ENCODE data around the gene SELPLG.

The SELPLG gene

DNA sequence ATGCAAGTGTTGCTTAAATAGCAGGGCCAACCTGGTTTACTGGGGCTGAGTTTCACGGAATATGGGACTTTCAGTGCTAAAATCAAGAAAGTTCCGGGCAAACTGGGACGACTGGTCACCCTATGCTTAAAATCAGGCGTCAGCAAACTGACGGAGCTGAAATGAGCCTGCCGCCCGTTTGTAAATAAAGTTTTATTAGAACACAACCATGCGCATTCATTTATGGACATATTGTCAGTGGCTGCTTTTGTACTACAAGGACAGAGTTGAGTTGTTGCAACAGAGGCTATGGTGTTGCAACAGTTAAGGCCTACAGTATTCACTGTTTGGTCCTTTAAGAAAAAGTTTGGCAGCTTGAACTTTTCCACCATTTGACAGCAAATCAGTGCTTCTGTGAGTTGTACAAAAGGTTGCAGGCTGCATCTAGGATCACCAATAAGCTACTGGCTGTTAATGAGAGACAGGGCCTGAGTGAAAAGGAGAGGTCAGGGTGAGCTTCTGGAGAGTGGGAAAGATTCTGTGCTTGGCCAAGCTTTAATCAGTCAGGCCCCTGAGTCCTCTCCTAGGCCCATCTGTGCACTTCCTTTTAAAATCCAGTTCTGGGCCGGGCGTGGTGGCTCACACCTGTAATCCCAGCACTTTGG lies 13.3 kb downstream of the SELPLG start:
- TF ChIP-seq GATA2 (IDR thresholded peaks at IDR 0.05; ENCODE audit: low read depth, low read length) (no peak), GATA3 (IDR thresholded peaks at IDR 0.05; ENCODE audit: low read depth, low read length) (no peak)

DNA sequence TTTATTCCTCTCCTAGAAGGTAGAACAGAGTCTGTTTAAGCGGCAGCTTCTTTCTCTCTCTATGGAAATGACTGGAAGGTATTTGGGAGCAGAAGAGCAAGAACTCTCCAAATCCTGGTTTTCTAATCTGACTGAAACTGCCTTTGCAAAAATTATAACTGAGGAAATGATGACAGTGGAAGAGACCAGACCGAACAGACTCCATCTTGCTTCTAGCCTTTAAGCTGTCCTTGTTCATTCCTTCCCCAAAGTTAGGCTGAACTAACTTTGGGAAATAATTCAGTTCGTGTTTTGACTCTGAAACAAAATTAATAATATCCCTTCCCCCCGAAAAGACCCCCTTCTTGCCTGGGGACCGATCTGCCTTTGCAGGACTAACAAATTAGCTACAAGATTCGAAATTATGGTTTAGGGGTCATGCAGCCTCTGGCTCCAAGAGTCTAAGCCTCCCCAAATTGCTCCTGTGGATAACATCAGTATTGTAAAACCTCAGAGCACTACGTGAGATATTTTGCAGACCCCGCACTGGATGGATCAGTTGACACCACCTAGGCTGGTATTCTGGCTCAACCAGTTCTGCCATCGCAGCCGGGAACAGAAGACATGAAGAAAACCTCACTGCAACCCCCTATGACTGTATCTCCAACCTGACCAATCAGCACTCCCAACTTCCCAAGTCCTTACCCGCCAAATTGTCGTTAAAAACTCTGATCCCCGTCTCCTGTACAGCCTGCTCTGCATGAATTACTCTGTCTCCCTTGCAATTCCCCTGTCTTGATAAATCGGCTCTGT lies 14.1 kb downstream of the SELPLG start:
- TF ChIP-seq GATA2 (IDR thresholded peaks at IDR 0.05; ENCODE audit: low read depth, low read length) (no peak), GATA3 (IDR thresholded peaks at IDR 0.05; ENCODE audit: low read depth, low read length) (no peak)

DNA sequence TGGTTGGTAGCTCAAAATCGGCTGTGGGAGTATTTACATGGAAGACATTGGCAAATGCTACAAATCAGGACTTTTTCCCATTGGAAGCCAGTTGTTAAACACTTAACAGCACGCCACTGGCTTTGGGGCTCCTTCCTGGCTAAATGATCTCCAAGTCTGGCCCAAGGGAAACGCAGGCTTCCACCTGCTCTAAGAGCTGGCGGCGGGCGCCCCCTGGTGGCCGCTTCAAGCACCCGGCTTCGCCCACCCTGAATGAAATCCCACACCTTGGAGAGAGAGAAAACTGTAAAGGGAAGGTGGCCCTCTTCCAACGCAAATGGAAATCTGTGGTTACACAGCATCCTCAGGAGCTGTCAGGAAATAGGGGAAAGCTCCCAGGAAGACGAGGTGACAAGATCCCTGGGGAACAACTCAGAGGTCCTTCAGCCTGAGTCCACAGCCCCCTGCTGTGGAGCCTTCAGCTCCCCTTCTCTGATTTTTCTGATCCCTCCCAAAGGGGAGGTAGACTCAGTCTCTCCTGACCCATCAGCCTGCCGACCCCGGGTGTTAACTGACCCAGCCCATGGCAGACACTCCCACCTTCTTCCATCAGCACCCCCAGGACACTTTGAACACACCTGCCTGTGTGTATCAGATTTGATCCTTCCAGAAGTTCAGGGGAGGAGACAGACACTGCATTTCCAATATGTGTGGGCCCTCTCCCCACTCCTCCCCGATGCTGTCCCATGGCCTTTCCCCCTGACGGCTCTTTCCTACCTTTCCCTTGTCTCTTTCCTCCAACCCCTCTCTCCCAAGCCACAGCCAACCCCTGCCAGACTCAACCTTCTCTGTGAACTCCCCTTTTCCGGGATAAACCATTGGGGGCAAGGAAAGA lies 15.4 kb downstream of the SELPLG start:
- no peak for TF ChIP-seq GATA3 (IDR thresholded peaks at IDR 0.05; ENCODE audit: low read depth, low read length)
- TF ChIP-seq GATA2 (IDR thresholded peaks at IDR 0.05; ENCODE audit: low read depth, low read length) = no peak

DNA sequence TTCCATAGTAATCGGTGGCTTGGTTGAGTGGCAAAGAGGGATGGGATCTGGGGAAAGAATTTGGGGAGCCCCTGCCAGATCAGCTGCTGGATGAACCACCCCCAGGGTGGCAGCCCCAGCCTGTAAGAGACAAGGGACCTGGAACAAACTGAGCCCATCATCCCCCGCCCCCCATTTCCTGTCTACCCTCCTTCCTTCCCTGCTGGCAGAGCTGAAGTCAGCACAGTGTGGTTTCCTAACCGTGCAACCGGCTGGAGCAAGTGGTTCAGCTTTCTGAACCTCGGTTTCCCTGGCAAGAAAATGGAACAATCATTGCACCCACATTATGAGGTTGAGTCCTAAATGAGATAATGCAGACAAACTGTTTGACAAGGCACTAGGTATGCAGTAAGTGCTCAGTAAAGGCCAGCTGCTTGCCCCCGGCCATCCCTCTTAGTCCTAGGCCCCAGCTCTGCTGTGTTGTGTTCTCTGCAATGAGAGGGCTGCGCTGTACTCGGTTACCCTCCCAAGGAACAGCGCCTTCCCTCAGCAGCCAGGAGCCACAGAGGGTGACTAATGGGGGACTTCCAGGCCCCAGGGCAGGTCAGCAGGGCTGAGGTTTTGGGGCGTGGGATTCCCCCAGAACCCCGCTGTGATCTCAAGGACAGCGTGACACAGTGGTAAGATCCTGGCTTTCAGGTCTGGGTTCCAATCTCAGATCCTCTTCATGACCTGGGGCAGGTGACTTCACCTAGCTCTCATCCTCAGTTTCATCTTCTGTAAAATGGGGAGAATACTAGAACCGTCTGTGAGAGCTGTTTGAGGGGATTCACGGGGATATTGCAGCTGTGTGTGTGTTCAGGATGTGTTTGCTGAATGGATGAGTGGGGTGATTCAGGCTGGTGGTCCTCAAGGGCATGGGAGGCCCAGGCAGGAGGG lies 16.5 kb downstream of the SELPLG start:
- TF ChIP-seq GATA3 (IDR thresholded peaks at IDR 0.05; ENCODE audit: low read depth, low read length) = no peak
- TF ChIP-seq GATA2 (IDR thresholded peaks at IDR 0.05; ENCODE audit: low read depth, low read length) = no peak

DNA sequence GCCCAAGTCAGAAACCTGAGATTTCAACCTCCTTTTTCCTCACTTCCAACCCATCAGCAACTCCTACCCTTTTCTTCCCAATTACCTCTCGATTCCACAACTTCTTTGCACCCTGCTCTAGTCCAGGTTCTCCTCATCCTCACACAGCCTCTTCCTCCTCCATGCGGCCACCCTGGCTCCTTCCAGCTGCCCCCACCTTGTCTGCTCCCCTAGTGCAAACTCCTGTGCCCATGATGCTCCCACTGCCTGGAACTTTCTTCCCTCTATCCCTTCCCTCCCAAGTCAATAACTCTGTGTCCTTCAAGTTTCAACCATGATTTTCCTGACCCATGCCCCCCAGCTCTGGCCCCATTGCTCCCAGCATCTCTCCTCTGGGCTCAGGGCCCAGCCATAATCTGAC lies 17.3 kb downstream of the SELPLG start:
- TF ChIP-seq GATA2 (IDR thresholded peaks at IDR 0.05; ENCODE audit: low read depth, low read length) (no peak), GATA3 (IDR thresholded peaks at IDR 0.05; ENCODE audit: low read depth, low read length) (no peak)

DNA sequence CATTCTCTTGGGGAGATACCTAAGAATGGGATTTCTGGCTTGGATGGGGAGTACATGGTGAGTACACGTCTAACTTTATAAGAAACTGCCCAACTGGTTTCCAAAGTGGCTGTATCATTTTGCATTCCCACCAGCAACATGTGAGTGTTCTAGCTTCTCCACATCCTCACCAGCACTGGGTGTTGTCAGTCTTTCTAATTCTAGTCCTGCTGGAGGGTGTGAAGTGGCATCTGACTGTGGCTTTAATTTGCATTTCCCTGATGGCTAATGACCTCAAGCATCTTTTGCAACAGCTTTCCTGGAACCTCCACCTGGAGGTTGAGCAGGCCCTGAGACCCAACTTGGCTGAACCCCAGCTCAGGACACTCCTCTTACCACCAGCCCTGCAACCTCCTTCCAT lies 17.8 kb downstream of the SELPLG start:
- TF ChIP-seq GATA3 (IDR thresholded peaks at IDR 0.05; ENCODE audit: low read depth, low read length) (no peak), GATA2 (IDR thresholded peaks at IDR 0.05; ENCODE audit: low read depth, low read length) (no peak)

DNA sequence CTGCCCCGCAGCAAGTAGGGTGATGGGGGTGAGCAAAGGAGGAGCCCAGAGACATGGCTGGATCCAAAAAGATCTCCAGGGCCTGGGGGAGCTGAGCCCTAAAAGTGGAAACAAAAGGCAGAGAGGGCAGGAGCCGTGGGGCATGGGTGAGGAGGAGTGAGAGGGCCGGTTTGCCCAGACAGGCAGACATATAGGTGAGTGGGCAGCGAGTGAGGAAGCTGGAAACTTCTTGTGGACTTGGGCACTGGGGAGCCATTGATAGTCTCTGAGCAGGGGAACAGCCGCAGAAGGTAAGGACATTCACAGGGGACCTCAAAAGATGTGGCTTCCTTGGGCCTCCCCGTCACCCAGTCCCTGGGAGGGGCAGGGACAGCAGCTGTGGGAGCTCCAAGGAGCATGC lies 19.1 kb downstream of the SELPLG start:
- TF ChIP-seq GATA2 (IDR thresholded peaks at IDR 0.05; ENCODE audit: low read depth, low read length) (no peak), GATA3 (IDR thresholded peaks at IDR 0.05; ENCODE audit: low read depth, low read length) (no peak)

DNA sequence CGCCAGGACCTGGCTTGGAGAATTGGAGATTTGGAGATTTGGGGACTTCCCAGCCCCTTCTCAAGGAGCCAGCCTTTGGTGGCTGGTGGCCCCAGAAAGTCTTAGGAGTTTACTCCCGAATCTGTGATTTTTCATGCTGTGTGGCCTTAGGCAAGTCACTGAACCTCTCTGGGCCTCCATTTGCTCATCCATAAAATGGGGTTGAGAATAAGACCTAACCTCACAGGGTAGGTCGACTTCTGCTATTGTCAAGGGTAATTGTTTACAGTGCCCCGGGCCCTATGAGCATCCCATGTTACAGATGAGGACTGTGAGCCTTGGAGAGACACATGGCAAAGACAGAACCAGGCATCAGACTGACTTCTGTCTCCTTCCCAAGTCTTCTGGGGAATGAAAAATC lies 19.7 kb downstream of the SELPLG start:
- TF ChIP-seq GATA3 (IDR thresholded peaks at IDR 0.05; ENCODE audit: low read depth, low read length) (no peak), GATA2 (IDR thresholded peaks at IDR 0.05; ENCODE audit: low read depth, low read length) (no peak)

DNA sequence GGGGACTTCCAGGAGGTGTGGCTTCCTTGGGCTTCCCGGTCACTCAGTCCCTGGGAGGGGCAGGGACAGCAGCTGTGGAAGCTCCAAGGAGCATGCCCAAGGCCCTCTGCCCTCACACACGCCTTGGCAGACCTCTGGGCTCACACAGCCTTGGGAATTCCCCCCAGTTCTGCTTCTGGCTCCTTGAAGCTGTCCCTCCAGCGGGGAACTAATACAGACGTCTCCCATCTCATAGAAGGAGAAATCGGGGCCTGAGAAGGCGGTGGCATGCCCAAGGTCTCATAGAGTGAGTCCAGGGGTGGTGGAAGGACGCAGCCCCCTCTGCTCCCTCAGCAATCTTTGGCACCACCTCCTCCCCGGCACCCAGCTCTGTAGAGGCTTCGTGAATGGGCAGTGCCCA lies 20.1 kb downstream of the SELPLG start:
- no peak for TF ChIP-seq GATA2 (IDR thresholded peaks at IDR 0.05; ENCODE audit: low read depth, low read length)
- no peak for TF ChIP-seq GATA3 (IDR thresholded peaks at IDR 0.05; ENCODE audit: low read depth, low read length)

DNA sequence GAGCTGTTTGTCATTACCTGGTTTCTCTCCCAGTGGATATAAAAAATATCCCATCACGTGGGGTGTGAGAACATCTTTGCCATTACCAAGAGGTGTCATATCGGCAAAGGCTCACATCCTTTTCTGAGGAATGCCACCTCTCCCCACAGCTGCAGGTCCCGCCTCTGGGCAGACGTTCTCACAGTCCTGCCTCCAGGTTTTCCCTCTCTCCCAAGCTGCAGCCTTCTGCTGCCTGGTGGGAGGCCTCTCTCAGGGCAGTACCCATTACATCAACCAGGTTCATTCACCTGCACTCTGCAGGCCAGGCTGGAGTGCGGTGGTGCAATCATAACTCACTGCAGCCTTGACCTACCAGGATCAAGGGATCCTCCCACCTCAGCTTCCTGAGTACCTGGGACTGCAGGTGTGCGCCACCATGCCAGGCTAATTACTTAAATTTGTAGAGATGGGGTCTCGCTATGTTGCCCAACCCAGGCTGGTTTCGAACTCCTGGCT lies 20.9 kb downstream of the SELPLG start:
- TF ChIP-seq GATA2 (IDR thresholded peaks at IDR 0.05; ENCODE audit: low read depth, low read length) = no peak
- TF ChIP-seq GATA3 (IDR thresholded peaks at IDR 0.05; ENCODE audit: low read depth, low read length) = no peak

DNA sequence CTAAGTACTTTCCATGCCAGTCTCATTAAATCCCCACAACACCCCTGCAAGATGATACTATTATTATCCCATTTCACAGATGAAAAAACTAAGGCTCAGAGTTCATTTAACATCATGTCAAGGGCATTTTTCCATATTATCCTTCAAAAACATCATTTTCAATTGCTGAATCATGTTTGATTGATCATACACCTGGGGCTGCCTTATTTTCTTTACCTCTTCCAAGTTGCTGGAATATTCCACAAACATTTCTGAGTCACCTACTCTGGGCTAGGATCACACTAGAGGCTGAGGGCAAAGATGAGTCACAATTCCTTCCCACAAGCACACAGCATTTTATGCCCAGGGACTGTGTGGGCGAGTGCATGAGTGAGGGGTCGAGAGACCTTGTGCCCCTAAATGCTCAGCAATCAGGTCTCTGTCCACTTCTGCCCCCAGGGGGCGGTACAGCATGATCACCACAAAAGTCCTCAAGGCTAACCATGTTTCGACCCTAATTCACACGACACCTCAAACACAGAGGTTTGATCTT lies 21.7 kb downstream of the SELPLG start:
- TF ChIP-seq GATA3 (IDR thresholded peaks at IDR 0.05; ENCODE audit: low read depth, low read length) (no peak), GATA2 (IDR thresholded peaks at IDR 0.05; ENCODE audit: low read depth, low read length) (no peak)

DNA sequence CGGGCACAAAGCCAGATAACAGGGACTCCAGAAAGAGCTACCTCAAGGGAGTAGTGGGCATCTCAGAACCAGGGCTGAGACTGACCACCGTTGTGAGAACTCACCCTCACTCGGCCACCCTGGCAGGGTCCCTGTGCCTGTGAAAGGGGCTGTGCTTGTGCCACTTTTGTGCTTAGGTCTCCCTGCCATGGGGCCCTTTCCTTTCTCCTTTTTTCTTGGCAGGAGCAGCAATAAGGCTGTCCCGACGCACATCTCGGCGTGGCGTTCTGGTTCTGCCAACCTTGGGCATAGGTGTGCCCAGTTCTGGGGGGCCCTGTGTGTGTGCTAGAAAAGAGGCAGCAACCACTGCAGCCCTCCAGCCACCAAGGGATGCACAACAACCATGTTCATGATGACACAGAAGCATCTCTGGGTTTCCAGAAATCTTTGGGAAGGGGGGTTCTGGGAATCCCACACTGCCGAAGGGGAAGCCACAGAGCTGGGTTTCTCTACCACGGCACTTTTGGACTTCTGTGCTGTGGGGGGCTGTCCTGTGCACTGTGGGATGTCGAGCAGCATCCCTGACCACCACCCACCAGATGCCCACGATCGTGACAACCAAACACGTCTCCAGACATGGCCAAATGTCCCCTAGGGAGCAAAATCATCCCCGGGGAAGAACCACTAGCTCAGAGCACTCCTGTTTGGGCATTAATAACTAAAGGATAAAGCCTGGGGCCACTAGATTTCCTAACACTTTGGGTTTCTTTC lies 22.7 kb downstream of the SELPLG start:
- TF ChIP-seq GATA2 (IDR thresholded peaks at IDR 0.05; ENCODE audit: low read depth, low read length) = no peak
- TF ChIP-seq GATA3 (IDR thresholded peaks at IDR 0.05; ENCODE audit: low read depth, low read length) = no peak

Measured in SH-SY5Y (cell line).